Iris pigment epithelial cell (primary cell): Measurements from ENCODE around the gene PPARA.

Experiments used
- DNase-seq: peaks from one replicate; pipeline ENCODE4 v3.0.0-alpha.2; 2011; ENCODE audit warnings: low read depth

PPARA gene

GRCh38 chr22:46145361-46145851 is 4.9 kb upstream of the PPARA start:
- DNase-seq, result no peak

- DNase-seq, result no peak
Measured at GRCh38 chr22:46145896-46146295, 4.4 kb upstream of the PPARA start.

- no peak for DNase-seq
Measured at GRCh38 chr22:46146329-46146728, 4.0 kb upstream of the PPARA start.

GRCh38 chr22:46147061-46147460 is 3.3 kb upstream of the PPARA start:
- no peak for DNase-seq

- no peak for DNase-seq
Measured at GRCh38 chr22:46147471-46148267, 2.7 kb upstream of the PPARA start.

GRCh38 chr22:46148336-46148735 is 2.0 kb upstream of the PPARA start:
- DNase-seq, result no peak

GRCh38 chr22:46148816-46149511 is 1.4 kb upstream of the PPARA start:
- DNase-seq, result no peak

GRCh38 chr22:46149512-46150033 is 753 bp upstream of the PPARA start:
- peak; percentile 10 for DNase-seq

- DNase-seq, result peak; percentile 26
Measured at GRCh38 chr22:46150655-46151477, 540 bp downstream of the PPARA start.

- no peak for DNase-seq
Measured at GRCh38 chr22:46153930-46154329, 3.6 kb downstream of the PPARA start.

GRCh38 chr22:46156031-46156430 is 5.7 kb downstream of the PPARA start:
- no peak for DNase-seq

GRCh38 chr22:46158283-46158682 is 8.0 kb downstream of the PPARA start:
- no peak for DNase-seq

GRCh38 chr22:46159212-46159611 is 8.9 kb downstream of the PPARA start:
- no peak for DNase-seq

- DNase-seq, result no peak
Measured at GRCh38 chr22:46159777-46160176, 9.5 kb downstream of the PPARA start.

- no peak for DNase-seq
Measured at GRCh38 chr22:46162285-46162684, 12.0 kb downstream of the PPARA start.

- DNase-seq, result no peak
Measured at GRCh38 chr22:46162771-46163556, 12.6 kb downstream of the PPARA start.

- DNase-seq, result no peak
Measured at GRCh38 chr22:46163557-46163888, 13.2 kb downstream of the PPARA start.

GRCh38 chr22:46165977-46166376 is 15.7 kb downstream of the PPARA start:
- DNase-seq, result no peak

- DNase-seq, result no peak
Measured at GRCh38 chr22:46169628-46170027, 19.3 kb downstream of the PPARA start.

- DNase-seq, result peak; percentile 75
Measured at GRCh38 chr22:46171940-46172339, 21.6 kb downstream of the PPARA start.

GRCh38 chr22:46172522-46173110 is 22.3 kb downstream of the PPARA start:
- no peak for DNase-seq
